Fibroblast of upper back skin (primary cell): Measurements from ENCODE around the gene CHRND.
"Not testable (repeated sequence)": the region's sequence is repeated elsewhere in the genome, so short reads cannot be mapped to it uniquely, and the experiment has no call there.

Experiments used
- DNase-seq: peaks from one replicate; pipeline ENCODE4 v3.0.0-alpha.2; 2013

Gene CHRND

GRCh38 chr2:232528746-232529460 lies 2.9 kb downstream of the CHRND start:
- no peak for DNase-seq

GRCh38 chr2:232529806-232530547 lies 4.0 kb downstream of the CHRND start:
- no peak for DNase-seq

GRCh38 chr2:232530626-232531260 lies 4.8 kb downstream of the CHRND start:
- DNase-seq, result no peak

GRCh38 chr2:232532419-232532818 lies 6.5 kb downstream of the CHRND start:
- DNase-seq, result no peak

- not testable (repeated sequence) for DNase-seq
Observed at GRCh38 chr2:232532821-232533220, 6.9 kb downstream of the CHRND start.

- no peak for DNase-seq
Observed at GRCh38 chr2:232533944-232534710, 8.2 kb downstream of the CHRND start.

- no peak for DNase-seq
Observed at GRCh38 chr2:232534940-232535651, 9.1 kb downstream of the CHRND start.

GRCh38 chr2:232535761-232536530 lies 10.0 kb downstream of the CHRND start:
- DNase-seq, result no peak

GRCh38 chr2:232537079-232537478 lies 11.1 kb downstream of the CHRND start:
- no peak for DNase-seq

GRCh38 chr2:232537499-232537898 lies 11.5 kb downstream of the CHRND start:
- no peak for DNase-seq

GRCh38 chr2:232538671-232539070 lies 12.7 kb downstream of the CHRND start:
- DNase-seq, result no peak

- DNase-seq, result no peak
Observed at GRCh38 chr2:232539298-232540231, 13.6 kb downstream of the CHRND start, which contains the start of gene CHRNG. CHRNG (plus strand) TSS chr2:232539692; CDS start chr2:232539748, 56 bp downstream.

GRCh38 chr2:232540441-232541041 lies 14.6 kb downstream of the CHRND start:
- no peak for DNase-seq

GRCh38 chr2:232541195-232541960 lies 15.4 kb downstream of the CHRND start:
- DNase-seq, result no peak

GRCh38 chr2:232541961-232542714 lies 16.2 kb downstream of the CHRND start:
- DNase-seq, result no peak

- DNase-seq, result no peak
Observed at GRCh38 chr2:232542715-232543467, 16.9 kb downstream of the CHRND start.

- no peak for DNase-seq
Observed at GRCh38 chr2:232543491-232543890, 17.5 kb downstream of the CHRND start.
